Activated CD4-positive, alpha-beta T cell treated with anti-CD3 and anti-CD28 coated beads, Interleukin-2, amount 50 U/mL, for 1 hour (primary cell): ENCODE data around the gene HSPA12B.
"Not testable (repeated sequence)": the region's sequence is repeated elsewhere in the genome, so short reads cannot be mapped to it uniquely, and the experiment has no call there.

ENCODE experiments used
- DNase-seq: peaks from one replicate; pipeline ENCODE4 v3.0.0-alpha.2; 2020

Gene HSPA12B

GRCh38 chr20:3789201-3789600 lies 56.7 kb downstream of the HSPA12B start:
- not testable (repeated sequence) for DNase-seq

- not testable (repeated sequence) for DNase-seq
Observed at GRCh38 chr20:3794168-3794567, 61.7 kb downstream of the HSPA12B start.

- no peak for DNase-seq
Observed at GRCh38 chr20:3794701-3795420, 62.4 kb downstream of the HSPA12B start.

- DNase-seq, result peak; percentile 89
Observed at GRCh38 chr20:3795511-3796468, 63.3 kb downstream of the HSPA12B start, which contains the start of gene CDC25B. Gene CDC25B, plus strand, starts transcription at chr20:3796310. Its CDS starts 222 bp downstream, at chr20:3796532.

GRCh38 chr20:3796477-3797225 lies 64.2 kb downstream of the HSPA12B start:
- DNase-seq, result no peak

GRCh38 chr20:3797226-3797545 lies 64.7 kb downstream of the HSPA12B start:
- DNase-seq, result no peak

GRCh38 chr20:3797592-3798372 lies 65.3 kb downstream of the HSPA12B start:
- peak; percentile 43 for DNase-seq

- DNase-seq, result no peak
Observed at GRCh38 chr20:3798373-3798768, 65.9 kb downstream of the HSPA12B start.

GRCh38 chr20:3798908-3799248 lies 66.4 kb downstream of the HSPA12B start:
- DNase-seq, result no peak

GRCh38 chr20:3800256-3800877 lies 67.9 kb downstream of the HSPA12B start:
- no peak for DNase-seq

GRCh38 chr20:3800878-3801260 lies 68.4 kb downstream of the HSPA12B start:
- DNase-seq, result no peak

- no peak for DNase-seq
Observed at GRCh38 chr20:3801299-3801698, 68.8 kb downstream of the HSPA12B start.

GRCh38 chr20:3801846-3802245 lies 69.4 kb downstream of the HSPA12B start:
- DNase-seq, result no peak
